Adrenal gland (tissue), 5 donors: ENCODE results near the gene B4GALT1.

ENCODE experiments used
- POLR2A ChIP-seq, 2 donors: fragments of 450-650 bp; IDR thresholded peaks; one replicate each; pipeline ENCODE4 v1.6.1; 2017; ENCODE audit warnings: antibody characterized with exemption in 2 of 2, mild to moderate bottlenecking in 2 of 2, moderate library complexity in 1 of 2
- TF ChIP-seq, protein P1 (sequence below), 6 experiments: fragments of 450-650 bp in 4 of 6; fragments of 200-600 bp in 2 of 6; sonication (generic) in 1 of 6; IDR thresholded peaks; 1 replicate in 5 of 6; 2 replicates in 1 of 6; pipeline versions ENCODE4 v1.5.1 to v1.8.0; 2016 to 2021; ENCODE audit warnings: antibody characterized with exemption in 6 of 6, mild to moderate bottlenecking in 2 of 6, moderate library complexity in 1 of 6
- donor health status: DM: no; HTN: no; CAD: no.

DNA sequence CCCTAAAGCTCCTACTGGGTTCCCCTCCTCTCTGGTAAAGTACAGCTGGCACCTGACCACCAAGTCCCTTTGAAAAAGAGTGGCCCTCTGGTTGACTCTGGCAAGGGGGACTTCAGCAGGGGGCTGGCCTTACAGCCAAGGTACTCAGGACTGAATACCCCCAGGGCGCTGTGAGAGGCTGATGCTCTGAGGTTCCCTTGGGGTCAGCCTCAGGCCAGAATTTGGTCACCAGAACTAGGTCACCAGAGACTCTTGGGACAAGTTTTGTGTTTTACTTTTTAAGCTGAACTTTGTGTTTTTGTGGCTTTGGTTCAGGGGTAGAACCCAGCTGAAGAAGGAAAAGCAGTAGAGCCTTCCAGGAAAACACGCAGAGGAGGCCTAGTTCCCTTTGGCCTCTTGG is 67.4 kb downstream of the B4GALT1 start:
- TF ChIP-seq, protein P1, sequence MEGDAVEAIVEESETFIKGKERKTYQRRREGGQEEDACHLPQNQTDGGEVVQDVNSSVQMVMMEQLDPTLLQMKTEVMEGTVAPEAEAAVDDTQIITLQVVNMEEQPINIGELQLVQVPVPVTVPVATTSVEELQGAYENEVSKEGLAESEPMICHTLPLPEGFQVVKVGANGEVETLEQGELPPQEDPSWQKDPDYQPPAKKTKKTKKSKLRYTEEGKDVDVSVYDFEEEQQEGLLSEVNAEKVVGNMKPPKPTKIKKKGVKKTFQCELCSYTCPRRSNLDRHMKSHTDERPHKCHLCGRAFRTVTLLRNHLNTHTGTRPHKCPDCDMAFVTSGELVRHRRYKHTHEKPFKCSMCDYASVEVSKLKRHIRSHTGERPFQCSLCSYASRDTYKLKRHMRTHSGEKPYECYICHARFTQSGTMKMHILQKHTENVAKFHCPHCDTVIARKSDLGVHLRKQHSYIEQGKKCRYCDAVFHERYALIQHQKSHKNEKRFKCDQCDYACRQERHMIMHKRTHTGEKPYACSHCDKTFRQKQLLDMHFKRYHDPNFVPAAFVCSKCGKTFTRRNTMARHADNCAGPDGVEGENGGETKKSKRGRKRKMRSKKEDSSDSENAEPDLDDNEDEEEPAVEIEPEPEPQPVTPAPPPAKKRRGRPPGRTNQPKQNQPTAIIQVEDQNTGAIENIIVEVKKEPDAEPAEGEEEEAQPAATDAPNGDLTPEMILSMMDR (IDR thresholded peaks at IDR 0.05), result no peak
- TF ChIP-seq POLR2A (IDR thresholded peaks at IDR 0.05), result no peak
